ENCODE data around the gene PDE4B.
A peak's percentile ranks its signal among the peaks of the same experiment; 100 is the strongest.
"Not testable (repeated sequence)": the region's sequence is repeated elsewhere in the genome, so short reads cannot be mapped to it uniquely, and the experiment has no call there.

Gene PDE4B

GRCh38 chr1:65997693-65998092 lies 205.0 kb downstream of the PDE4B start:
- no peak for DNase-seq

- no peak for DNase-seq
These were observed 206.3 kb downstream of the PDE4B start for GRCh38 chr1:65998763-65999583.

- no peak for DNase-seq
These were observed 207.4 kb downstream of the PDE4B start for GRCh38 chr1:66000033-66000637.

DNA sequence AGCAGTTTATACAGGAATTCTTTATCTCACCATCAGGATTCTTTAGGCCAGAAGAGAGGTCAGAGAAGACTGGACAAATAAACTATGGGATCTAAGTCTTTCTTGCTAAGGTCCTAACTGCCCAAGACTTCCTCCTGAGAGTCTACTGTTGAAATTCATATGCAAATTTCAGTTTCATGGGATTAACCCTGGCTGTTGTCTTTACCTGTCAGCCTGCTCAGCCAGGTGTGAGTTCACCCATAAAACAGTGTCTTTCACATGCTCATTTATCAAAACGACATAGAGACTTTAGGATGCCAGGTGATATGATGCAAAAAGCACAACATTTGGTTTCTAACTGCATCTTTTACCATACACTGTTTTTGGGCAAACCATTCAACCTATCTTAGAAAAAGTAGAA lies 211.0 kb downstream of the PDE4B start:
- DNase-seq: no peak

DNA sequence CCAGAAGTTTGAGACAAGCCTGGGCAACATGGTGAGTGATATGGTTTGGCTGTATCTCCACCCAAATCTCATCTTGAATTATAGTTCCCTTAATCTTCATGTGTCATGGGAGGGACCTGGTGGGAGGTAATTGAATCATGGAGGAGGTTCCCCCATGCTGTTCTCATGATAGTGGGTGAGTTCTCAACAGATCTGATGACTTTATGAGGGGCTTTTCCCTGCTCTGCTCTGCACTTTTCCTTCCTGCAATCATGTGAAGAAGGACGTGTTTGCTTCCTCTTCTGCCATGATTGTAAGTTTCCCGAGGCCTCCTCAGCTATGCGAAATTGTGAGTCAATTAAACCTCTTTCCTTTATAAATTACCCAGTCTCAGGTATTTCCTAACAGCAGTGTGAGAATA lies 213.8 kb downstream of the PDE4B start:
- not testable (repeated sequence) for DNase-seq

DNA sequence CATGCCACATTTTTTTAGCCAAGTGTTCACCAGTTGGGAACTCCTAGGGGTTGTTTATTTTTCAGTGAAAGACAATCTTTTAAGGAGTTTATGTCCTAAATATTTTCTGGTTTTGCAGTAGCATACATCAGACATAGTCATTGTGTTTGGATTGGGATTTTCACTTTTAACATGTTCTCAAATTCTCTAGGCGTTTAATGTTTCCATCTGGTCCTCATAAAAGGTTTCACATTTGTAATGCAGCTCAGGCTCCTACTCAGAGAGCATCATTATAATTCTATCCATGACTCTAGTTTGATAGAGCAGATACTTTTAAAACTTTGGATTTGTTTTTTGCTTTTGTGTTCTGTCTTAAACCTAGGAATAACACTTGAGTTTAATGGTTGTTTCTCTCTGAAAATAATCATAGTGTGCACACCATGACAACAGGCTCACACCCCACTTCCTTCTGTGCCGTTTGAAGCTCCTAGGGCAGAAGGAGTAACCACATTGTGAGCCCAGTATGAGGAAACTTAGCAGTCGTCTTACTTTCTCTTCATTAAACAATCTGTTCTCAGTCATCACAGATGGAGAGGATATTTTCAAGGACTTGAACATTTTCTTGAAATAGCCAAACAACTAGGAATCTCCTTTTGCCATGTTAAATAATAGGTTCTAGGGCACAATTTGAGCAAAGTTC lies 219.6 kb downstream of the PDE4B start:
- no peak for DNase-seq

DNA sequence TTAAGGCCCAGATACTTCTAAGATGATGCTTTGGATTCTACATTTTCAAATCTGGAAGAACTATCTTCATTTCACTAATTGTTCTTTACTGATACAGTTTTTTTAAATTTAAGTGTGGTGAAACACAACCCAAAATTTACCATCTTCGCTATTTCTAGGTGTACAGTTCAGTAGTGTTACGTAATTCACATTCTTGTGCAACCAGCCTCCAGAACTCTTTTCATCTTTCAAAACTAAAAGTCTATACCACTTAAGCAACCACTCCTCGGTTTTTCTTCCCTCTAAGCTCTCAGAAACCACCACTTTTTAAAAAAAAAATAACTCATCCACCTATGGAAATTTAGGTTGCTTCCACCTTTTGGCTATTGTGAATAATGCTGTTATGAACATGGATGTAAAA lies 220.7 kb downstream of the PDE4B start:
- no peak for DNase-seq

GRCh38 chr1:66022904-66023620 lies 230.4 kb downstream of the PDE4B start:
- peak; percentile 9 for DNase-seq

DNA sequence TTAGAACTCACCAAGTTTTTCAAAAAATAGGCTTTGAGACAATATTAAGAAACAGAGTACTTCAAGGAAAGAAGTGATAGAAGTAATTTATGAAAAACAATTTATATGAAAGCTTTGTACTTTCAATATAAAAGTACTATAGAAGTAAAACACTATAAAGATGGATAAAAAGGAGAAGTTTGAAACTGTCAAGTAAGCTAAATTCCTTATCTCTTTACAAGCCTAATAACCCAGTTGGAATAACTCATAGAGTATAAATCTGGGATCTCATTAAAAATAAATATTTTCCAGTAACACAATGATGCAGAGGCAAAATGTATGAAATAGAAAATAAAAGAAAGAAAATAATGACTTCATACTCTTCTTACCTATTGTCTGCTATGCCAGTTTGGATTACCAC lies 232.5 kb downstream of the PDE4B start:
- DNase-seq: no peak

- no peak for DNase-seq
These were observed 235.3 kb downstream of the PDE4B start for GRCh38 chr1:66028035-66028434.

GRCh38 chr1:66033781-66034180 lies 241.1 kb downstream of the PDE4B start:
- no peak for DNase-seq

DNA sequence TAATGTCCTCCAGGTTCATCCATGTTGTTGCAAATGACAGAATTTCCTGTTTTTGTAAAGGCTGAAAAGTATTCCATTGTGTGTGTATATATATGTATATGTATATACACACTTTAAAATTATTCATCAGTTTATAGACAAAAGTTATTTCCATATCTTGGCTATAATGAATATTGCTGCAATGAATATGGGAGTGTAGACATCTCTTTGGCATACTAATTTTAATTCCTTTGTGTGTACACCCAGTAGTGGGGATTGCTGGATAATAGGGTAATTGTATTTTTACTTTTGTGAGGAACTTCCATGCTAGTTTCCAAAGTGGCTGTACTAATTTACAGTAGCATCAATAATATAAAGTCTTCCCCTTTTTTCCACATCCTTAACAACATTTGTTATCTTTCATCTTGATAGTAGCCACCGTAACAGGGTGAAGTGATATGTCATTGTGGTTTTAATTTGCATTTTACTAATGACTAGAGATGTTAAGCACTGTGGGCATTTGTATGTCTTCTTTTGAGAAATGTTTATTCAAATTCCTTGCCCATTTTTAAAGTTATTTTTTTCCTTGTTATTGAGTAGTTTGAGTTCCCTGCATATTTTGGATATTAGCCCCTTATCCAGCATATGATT lies 243.0 kb downstream of the PDE4B start:
- DNase-seq: no peak

DNA sequence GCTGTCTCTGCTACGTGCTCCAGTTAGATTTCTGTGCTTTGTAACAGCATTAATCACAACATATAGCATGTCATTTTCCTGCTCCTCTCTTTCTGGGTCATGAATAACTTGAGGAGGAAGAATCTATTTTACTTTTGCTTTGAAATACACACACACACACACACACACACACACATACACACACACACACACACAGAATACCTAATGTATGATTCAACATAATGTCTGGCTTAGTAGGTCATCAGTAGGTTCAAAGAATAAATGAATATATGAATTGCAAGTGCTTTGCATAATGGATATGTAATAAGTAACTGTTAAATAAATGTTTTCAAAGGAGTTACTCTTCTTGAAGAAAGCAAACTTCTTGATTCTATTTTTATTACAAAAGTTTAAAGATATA lies 249.0 kb downstream of the PDE4B start:
- no peak for DNase-seq

DNA sequence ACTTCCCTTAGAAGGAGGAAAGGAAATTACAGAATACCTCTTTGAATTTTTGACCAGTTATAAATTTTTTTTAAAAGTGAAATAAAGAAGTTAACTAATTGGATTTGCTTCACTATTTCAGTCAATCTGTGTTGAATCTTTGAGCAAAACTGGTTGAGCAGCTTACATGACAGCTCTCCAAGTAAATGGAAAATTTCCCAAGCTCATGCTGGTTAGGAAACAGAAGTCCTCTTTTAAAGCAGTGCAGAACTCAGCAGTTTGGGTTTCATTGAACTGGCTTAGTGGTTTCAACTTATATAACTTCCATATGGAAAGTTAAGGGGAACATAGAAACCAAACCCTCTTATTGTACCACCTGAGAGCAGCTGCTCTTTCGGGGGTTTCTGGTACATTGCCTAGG lies 250.5 kb downstream of the PDE4B start:
- no peak for DNase-seq

DNA sequence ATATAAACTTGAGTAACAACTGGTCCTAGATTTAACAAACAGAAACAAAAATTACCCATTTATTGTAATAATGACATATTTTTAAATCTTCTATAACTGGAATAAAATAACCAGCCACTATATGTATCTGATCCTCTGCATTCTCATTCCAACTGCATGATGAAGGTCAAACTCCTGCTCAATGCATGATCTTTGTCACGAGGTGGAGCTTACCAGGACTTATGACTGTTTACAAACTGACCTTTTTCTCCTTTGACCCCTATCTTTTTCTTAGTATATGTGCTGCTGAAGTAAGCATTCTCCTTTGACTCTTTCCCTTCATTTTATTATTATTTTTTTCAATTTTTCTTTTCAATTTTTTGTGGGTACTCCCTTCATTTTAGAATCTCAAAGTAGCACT lies 252.2 kb downstream of the PDE4B start:
- DNase-seq: no peak

- DNase-seq: no peak
These were observed 253.7 kb downstream of the PDE4B start for GRCh38 chr1:66046415-66046814.

GRCh38 chr1:66048011-66048410 lies 255.3 kb downstream of the PDE4B start:
- no peak for DNase-seq

GRCh38 chr1:66050123-66050522 lies 257.4 kb downstream of the PDE4B start:
- DNase-seq: no peak

GRCh38 chr1:66050633-66051032 lies 257.9 kb downstream of the PDE4B start:
- no peak for DNase-seq

- DNase-seq: no peak
These were observed 262.4 kb downstream of the PDE4B start for GRCh38 chr1:66055092-66055491.

DNA sequence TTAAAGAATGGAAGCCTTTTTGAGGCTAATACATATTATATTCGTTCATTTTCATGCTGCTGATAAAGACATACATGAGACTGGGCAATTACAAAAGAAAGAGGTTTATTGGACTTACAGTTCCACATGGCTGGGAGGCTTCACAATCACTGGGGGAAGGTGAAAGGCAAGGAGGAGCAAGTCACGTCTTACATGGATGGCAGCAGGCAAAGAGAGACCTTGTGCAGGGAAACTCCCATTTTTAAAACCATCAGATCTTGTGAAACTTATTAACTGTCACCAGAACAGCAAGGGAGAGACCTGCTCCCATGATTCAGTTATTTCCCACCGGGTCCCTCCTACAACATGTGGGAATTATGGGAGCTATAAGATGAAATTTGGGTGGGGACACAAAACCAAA lies 264.8 kb downstream of the PDE4B start:
- DNase-seq: not testable (repeated sequence)

DNA sequence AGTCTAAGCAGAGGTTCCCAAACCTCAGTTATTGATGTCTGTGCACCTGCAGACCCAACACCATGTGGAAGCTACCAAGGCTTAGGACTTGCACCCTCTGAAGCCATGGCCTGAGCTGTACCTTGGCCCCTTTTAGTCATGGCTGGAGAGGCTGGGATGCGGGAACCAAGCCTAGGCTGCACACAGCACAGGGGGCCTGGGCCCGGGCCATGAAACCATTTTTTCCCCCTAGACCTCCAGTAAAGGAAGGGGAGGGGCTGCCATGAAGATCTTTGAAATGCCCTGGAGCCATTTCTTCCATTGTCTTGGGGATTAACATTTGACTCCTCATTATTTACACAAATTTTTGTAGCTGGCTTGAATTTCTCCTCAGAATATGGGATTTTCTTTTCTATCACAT lies 265.9 kb downstream of the PDE4B start:
- DNase-seq: no peak

- not testable (repeated sequence) for DNase-seq
These were observed 274.5 kb downstream of the PDE4B start for GRCh38 chr1:66067219-66067618.
